Adrenal gland (tissue), 5 donors: ENCODE data around the gene WBP11.

ENCODE experiments used
- POLR2A ChIP-seq, 2 donors: fragments of 450-650 bp; IDR thresholded peaks; one replicate each; pipeline ENCODE4 v1.6.1; 2017; ENCODE audit warnings: antibody characterized with exemption in 2 of 2, mild to moderate bottlenecking in 2 of 2, moderate library complexity in 1 of 2
- TF ChIP-seq, protein P1 (sequence below), 6 experiments: fragments of 450-650 bp in 4 of 6; fragments of 200-600 bp in 2 of 6; sonication (generic) in 1 of 6; IDR thresholded peaks; 1 replicate in 5 of 6; 2 replicates in 1 of 6; pipeline versions ENCODE4 v1.5.1 to v1.8.0; 2016 to 2021; ENCODE audit warnings: antibody characterized with exemption in 6 of 6, mild to moderate bottlenecking in 2 of 6, moderate library complexity in 1 of 6
- donor health status: DM: no; HTN: no; CAD: no.

DNA sequence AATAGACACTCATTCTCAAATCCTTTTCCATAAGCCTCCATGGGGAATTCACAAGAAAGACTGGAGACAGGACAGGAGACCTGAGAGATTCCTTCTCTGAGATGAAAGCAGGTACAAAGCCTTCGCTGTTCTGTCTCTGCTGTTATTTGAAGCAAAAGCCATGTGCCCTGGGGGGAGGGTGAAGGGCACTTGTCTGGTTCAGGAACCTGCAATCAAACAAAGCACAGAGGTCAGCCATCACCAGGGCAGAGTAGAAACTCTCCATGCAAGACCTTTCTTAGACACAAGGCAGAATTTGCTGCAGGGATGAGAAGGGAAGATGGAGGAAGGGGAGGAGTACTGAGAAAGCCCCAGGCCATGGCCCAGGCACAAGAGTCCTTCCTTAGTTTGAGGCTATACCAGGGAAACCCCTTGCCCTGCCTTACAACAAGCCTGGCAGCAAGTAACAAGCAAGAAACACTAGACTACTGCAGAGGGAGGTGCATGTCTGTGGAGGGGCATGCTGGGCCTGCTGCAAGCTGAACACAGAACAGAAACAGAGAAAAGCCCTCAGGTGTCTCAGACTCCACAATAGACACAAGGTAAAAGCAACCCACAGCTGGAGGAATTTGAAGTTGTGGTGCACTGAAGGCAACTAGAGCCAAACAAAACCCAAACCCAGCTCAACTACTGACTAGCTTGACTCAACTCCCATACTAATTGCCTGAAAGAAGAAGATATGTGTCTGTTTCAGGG lies 47.8 kb upstream of the WBP11 start:
- TF ChIP-seq, protein P1, sequence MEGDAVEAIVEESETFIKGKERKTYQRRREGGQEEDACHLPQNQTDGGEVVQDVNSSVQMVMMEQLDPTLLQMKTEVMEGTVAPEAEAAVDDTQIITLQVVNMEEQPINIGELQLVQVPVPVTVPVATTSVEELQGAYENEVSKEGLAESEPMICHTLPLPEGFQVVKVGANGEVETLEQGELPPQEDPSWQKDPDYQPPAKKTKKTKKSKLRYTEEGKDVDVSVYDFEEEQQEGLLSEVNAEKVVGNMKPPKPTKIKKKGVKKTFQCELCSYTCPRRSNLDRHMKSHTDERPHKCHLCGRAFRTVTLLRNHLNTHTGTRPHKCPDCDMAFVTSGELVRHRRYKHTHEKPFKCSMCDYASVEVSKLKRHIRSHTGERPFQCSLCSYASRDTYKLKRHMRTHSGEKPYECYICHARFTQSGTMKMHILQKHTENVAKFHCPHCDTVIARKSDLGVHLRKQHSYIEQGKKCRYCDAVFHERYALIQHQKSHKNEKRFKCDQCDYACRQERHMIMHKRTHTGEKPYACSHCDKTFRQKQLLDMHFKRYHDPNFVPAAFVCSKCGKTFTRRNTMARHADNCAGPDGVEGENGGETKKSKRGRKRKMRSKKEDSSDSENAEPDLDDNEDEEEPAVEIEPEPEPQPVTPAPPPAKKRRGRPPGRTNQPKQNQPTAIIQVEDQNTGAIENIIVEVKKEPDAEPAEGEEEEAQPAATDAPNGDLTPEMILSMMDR (IDR thresholded peaks at IDR 0.05) = no peak
- no peak for TF ChIP-seq POLR2A (IDR thresholded peaks at IDR 0.05)
